Endothelial cell (in vitro differentiated cells): Measurements from ENCODE around the gene VEGFA. TPM values are rescaled to one million over a fixed set of nuclear protein-coding genes. Genes with fewer than 3 reads are reported as not detected.

Experiments
- DNase-seq: peaks from one replicate; pipeline ENCODE4 v3.0.0; 2021; ENCODE audit warnings: low spot score
- H3K27ac Mint-ChIP-seq: one replicate; pipeline ENCODE4 v1.8.0; 2021; ENCODE audit warnings: mixed read lengths, inconsistent platforms; ENCODE audit not compliant: unreplicated experiment
- H3K27me3 Mint-ChIP-seq: one replicate; pipeline ENCODE4 v1.8.0; 2021; ENCODE audit warnings: mild to moderate bottlenecking, moderate library complexity, mixed read lengths, inconsistent platforms; ENCODE audit not compliant: unreplicated experiment
- H3K36me3 Mint-ChIP-seq: one replicate; pipeline ENCODE4 v1.8.0; 2021; ENCODE audit warnings: mild to moderate bottlenecking, low read depth, mixed read lengths, inconsistent platforms; ENCODE audit not compliant: unreplicated experiment
- H3K4me1 Mint-ChIP-seq: one replicate; pipeline ENCODE4 v1.8.0; 2021; ENCODE audit warnings: mild to moderate bottlenecking, mixed read lengths, inconsistent platforms; ENCODE audit not compliant: unreplicated experiment
- H3K4me3 Mint-ChIP-seq: one replicate; pipeline ENCODE4 v1.8.0; 2021; ENCODE audit warnings: mild to moderate bottlenecking, mixed read lengths, inconsistent platforms; ENCODE audit not compliant: unreplicated experiment
- H3K9me3 Mint-ChIP-seq: one replicate; pipeline ENCODE4 v1.8.0; 2021; ENCODE audit warnings: mixed read lengths, inconsistent platforms; ENCODE audit not compliant: unreplicated experiment
- CTCF ChIP-seq: fragments of 200-600 bp; sonication (generic); IDR thresholded peaks from one replicate; pipeline ENCODE4 v1.5.0; 2021; ENCODE audit warnings: antibody characterized with exemption; ENCODE audit not compliant: unreplicated experiment
- total RNA-seq: library from RNA; stranded (reverse); fragmentation: NEBNext Ultra II Directional; extraction: Animal tissue kit (Norgen Biotek cat#: 25700); gene quantifications from one replicate; pipeline ENCODE4 v1.2.1, GENCODE V29; 2021; ENCODE audit not compliant: unreplicated experiment

VEGFA gene
- total RNA-seq, 1 donor from 2014 or later: 3.5 TPM

- no peak overlapping the region for H3K27ac Mint-ChIP-seq
- peaks cover 7% of the 10 kb centered on the region for H3K27me3 Mint-ChIP-seq
- peaks cover 3% of the 10 kb centered on the region for H3K36me3 Mint-ChIP-seq
- H3K4me1 Mint-ChIP-seq: peaks cover 7% of the 10 kb centered on the region
- no peak for DNase-seq
- H3K9me3 Mint-ChIP-seq: no peaks in the 10 kb centered on the region
- no peak for TF ChIP-seq CTCF
- no peak overlapping the region for H3K4me3 Mint-ChIP-seq
Observed at GRCh38 chr6:43741829-43742228, 28.2 kb upstream of the VEGFA start.

- H3K4me3 Mint-ChIP-seq: no peak overlapping the region
- TF ChIP-seq CTCF: no peak
- peaks cover 3% of the 10 kb centered on the region for H3K36me3 Mint-ChIP-seq
- no peak for DNase-seq
- H3K4me1 Mint-ChIP-seq: peaks cover 7% of the 10 kb centered on the region
- H3K27me3 Mint-ChIP-seq: peaks cover 9% of the 10 kb centered on the region
- H3K9me3 Mint-ChIP-seq: no peaks in the 10 kb centered on the region
- H3K27ac Mint-ChIP-seq: no peak overlapping the region
Observed at GRCh38 chr6:43742285-43742684, 27.7 kb upstream of the VEGFA start.

GRCh38 chr6:43742931-43743632, 26.9 kb upstream of the VEGFA start:
- Mint-ChIP-seq H3K9me3 (no peaks in the 10 kb centered on the region), H3K27me3 (peaks cover 6% of the 10 kb centered on the region), H3K27ac (no peak overlapping the region), H3K36me3 (peaks cover 3% of the 10 kb centered on the region), H3K4me3 (no peak overlapping the region), H3K4me1 (peaks cover 6% of the 10 kb centered on the region)
- TF ChIP-seq CTCF: no peak
- no peak for DNase-seq

DNA sequence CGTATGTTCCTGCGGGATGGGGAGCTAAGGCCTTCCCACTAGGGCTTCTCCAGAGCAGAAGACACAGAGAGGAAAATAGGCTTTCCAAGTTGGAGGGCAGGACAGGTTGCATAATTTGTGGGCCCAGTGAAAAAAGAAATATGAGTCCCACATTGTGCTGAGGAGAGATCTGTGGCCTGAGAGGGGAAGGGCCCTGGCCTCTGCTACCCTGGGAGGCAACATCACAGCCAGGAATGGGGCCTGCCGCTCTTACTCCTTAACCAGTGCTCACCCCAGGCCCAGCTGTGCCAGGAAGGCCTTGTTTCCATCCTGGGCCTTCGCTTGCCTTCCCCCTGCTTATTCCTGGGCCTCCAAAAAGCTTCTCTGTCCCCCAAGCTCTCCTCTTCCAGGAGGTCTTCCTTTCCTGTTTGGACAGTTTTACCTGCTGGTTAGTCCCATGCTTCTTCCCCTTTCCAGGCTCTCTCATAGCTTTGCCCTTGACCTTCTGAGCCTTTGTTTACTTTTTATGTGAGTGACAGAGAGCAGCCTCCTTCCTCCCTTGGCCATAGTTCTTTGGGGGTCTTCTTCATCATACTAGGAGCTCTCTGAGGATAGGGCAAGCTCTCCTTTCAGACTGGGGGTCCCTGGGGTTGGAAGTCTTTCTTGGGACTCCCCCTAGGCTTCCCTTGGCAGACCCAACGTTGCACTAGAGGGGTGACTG, 26.2 kb upstream of the VEGFA start:
- Mint-ChIP-seq H3K27me3 (peaks cover 10% of the 10 kb centered on the region), H3K4me3 (no peak overlapping the region), H3K4me1 (peaks cover 5% of the 10 kb centered on the region), H3K27ac (no peak overlapping the region), H3K9me3 (no peaks in the 10 kb centered on the region), H3K36me3 (peaks cover 3% of the 10 kb centered on the region)
- no peak for TF ChIP-seq CTCF
- DNase-seq: no peak

GRCh38 chr6:43744491-43744890, 25.5 kb upstream of the VEGFA start:
- Mint-ChIP-seq H3K27ac (no peak overlapping the region), H3K4me3 (no peak overlapping the region), H3K36me3 (no peaks in the 10 kb centered on the region), H3K27me3 (peaks cover 10% of the 10 kb centered on the region), H3K9me3 (no peaks in the 10 kb centered on the region), H3K4me1 (peaks cover 5% of the 10 kb centered on the region)
- no peak for DNase-seq
- TF ChIP-seq CTCF: no peak
